HepG2 (cell line): Measurements from ENCODE around the gene ADIPOR2. TPM values are rescaled to one million over a fixed set of nuclear protein-coding genes. Genes with fewer than 3 reads are reported as not detected.

Experiments
- BRD4 ChIP-seq: sonication (generic); formaldehyde crosslinking; IDR thresholded peaks from 2 replicates; pipeline ENCODE4 v1.4.0; 2020; ENCODE audit warnings: missing genetic modification reagents
- ELF1 ChIP-seq: sonication (generic); formaldehyde crosslinking; IDR thresholded peaks from 2 replicates; pipeline ENCODE4 v1.4.0; 2020; ENCODE audit warnings: missing genetic modification reagents
- ETV5 ChIP-seq: IDR thresholded peaks from 2 replicates; pipeline ENCODE4 v1.6.1; 2018; ENCODE audit warnings: missing biosample characterization, missing genetic modification reagents, inconsistent platforms, borderline replicate concordance
- EZH2 ChIP-seq: conservative IDR thresholded peaks from 2 replicates; pipeline ENCODE4 v1.6.1; 2012; ENCODE audit warnings: mild to moderate bottlenecking, low read depth, low read length, moderate library complexity
- GFI1 ChIP-seq: sonication (generic); formaldehyde crosslinking; IDR thresholded peaks from 2 replicates; pipeline ENCODE4 v1.5.0; 2020; ENCODE audit warnings: missing genetic modification reagents, mild to moderate bottlenecking, borderline replicate concordance
- HNRNPL ChIP-seq: fragments of 200-400 bp; formaldehyde crosslinking; IDR thresholded peaks from 2 replicates; pipeline ENCODE4 v1.6.1; 2017; ENCODE audit warnings: mild to moderate bottlenecking, low read depth, low read length
- HOXA7 ChIP-seq: sonication (generic); formaldehyde crosslinking; IDR thresholded peaks from 2 replicates; pipeline ENCODE4 v1.8.1; 2022; ENCODE audit warnings: mild to moderate bottlenecking, missing genetic modification reagents, moderate library complexity
- KDM6A ChIP-seq: IDR thresholded peaks from 2 replicates; pipeline ENCODE4 v1.6.1; 2016; ENCODE audit warnings: low read depth
- KLF11 ChIP-seq: IDR thresholded peaks from 2 replicates; pipeline ENCODE4 v1.6.1; 2016; ENCODE audit warnings: missing compliant biosample characterization
- KLF6 ChIP-seq: IDR thresholded peaks from 2 replicates; pipeline ENCODE4 v1.8.0; 2016; ENCODE audit warnings: missing biosample characterization, missing genetic modification reagents
- NAIF1 ChIP-seq: sonication (generic); formaldehyde crosslinking; IDR thresholded peaks from 2 replicates; pipeline ENCODE4 v1.5.0; 2020; ENCODE audit warnings: mild to moderate bottlenecking, missing genetic modification reagents, borderline replicate concordance
- REL ChIP-seq: sonication (generic); formaldehyde crosslinking; conservative IDR thresholded peaks from 2 replicates; pipeline ENCODE4 v1.8.0; 2022; ENCODE audit warnings: mild to moderate bottlenecking, missing genetic modification reagents, moderate library complexity
- RELA ChIP-seq: sonication (generic); formaldehyde crosslinking; IDR thresholded peaks from 2 replicates; pipeline ENCODE4 v1.4.0; 2020; ENCODE audit warnings: missing genetic modification reagents
- TARDBP ChIP-seq: sonication (generic); formaldehyde crosslinking; IDR thresholded peaks from 2 replicates; pipeline ENCODE4 v1.8.0; 2022; ENCODE audit warnings: mild to moderate bottlenecking, missing genetic modification reagents
- TOE1 ChIP-seq: sonication (generic); formaldehyde crosslinking; IDR thresholded peaks from 2 replicates; pipeline ENCODE4 v1.4.0; 2020; ENCODE audit warnings: mild to moderate bottlenecking, missing genetic modification reagents
- ZKSCAN1 ChIP-seq: fragments of 150-350 bp; IDR thresholded peaks from 2 replicates; pipeline ENCODE4 v1.6.1; 2014; ENCODE audit warnings: low read length
- ZNF207 ChIP-seq: fragments of 450-650 bp; IDR thresholded peaks from 2 replicates; pipeline ENCODE4 v1.6.1; 2016; ENCODE audit warnings: antibody characterized with exemption, borderline replicate concordance
- ZNF263 ChIP-seq: sonication (generic); formaldehyde crosslinking; IDR thresholded peaks from 2 replicates; pipeline ENCODE4 v1.4.0; 2020; ENCODE audit warnings: missing genetic modification reagents
- ZNF331 ChIP-seq: sonication (generic); formaldehyde crosslinking; IDR thresholded peaks from 2 replicates; pipeline ENCODE4 v1.4.0; 2020; ENCODE audit warnings: missing genetic modification reagents
- ZNF335 ChIP-seq: sonication (generic); formaldehyde crosslinking; IDR thresholded peaks from 2 replicates; pipeline ENCODE4 v1.4.0; 2020; ENCODE audit warnings: missing genetic modification reagents
- ZNF382 ChIP-seq: sonication (generic); formaldehyde crosslinking; IDR thresholded peaks from 2 replicates; pipeline ENCODE4 v1.5.0; 2020; ENCODE audit warnings: missing genetic modification reagents, mild to moderate bottlenecking, borderline replicate concordance
- ZNF383 ChIP-seq: sonication (generic); formaldehyde crosslinking; IDR thresholded peaks from 2 replicates; pipeline ENCODE4 v1.4.0; 2020; ENCODE audit warnings: missing genetic modification reagents, mild to moderate bottlenecking, borderline replicate concordance
- ZNF484 ChIP-seq: sonication (generic); formaldehyde crosslinking; IDR thresholded peaks from 2 replicates; pipeline ENCODE4 v1.5.1; 2020; ENCODE audit warnings: mild to moderate bottlenecking, low read depth, missing genetic modification reagents, borderline replicate concordance
- ZNF639 ChIP-seq: conservative IDR thresholded peaks from 2 replicates; pipeline ENCODE4 v1.6.1; 2018; ENCODE audit warnings: missing genetic modification reagents
- ZNF737 ChIP-seq: sonication (generic); formaldehyde crosslinking; IDR thresholded peaks from 2 replicates; pipeline ENCODE4 v1.5.0; 2020; ENCODE audit warnings: missing genetic modification reagents, mild to moderate bottlenecking, borderline replicate concordance
- ZNF749 ChIP-seq: sonication (generic); formaldehyde crosslinking; IDR thresholded peaks from 2 replicates; pipeline ENCODE4 v1.8.0; 2022; ENCODE audit warnings: mild to moderate bottlenecking, missing genetic modification reagents, moderate library complexity, borderline replicate concordance
- ZSCAN9 ChIP-seq: IDR thresholded peaks from 2 replicates; pipeline ENCODE4 v1.6.1; 2016; ENCODE audit warnings: borderline replicate concordance
- polyA plus RNA-seq, 8 experiments: library from polyadenylated mRNA; depleted of rRNA in 3 of 8; stranded (reverse) in 7 of 8; unstranded in 1 of 8; fragments of >200 nt; fragmentation: Illumina TruSeq in 4 of 8; extraction: Trizol in 4 of 8; gene quantifications; 2 replicates each; pipeline versions ENCODE4 v1.2.1 to v1.2.3, GENCODE V29; 2011 to 2016; ENCODE audit warnings: low read depth in 4 of 8, missing spikeins in 1 of 8, mixed read lengths in 1 of 8; ENCODE audit not compliant: insufficient read depth in 1 of 8
- total RNA-seq, 5 experiments: library from RNA; depleted of rRNA; stranded (reverse); fragments of >200 nt; fragmentation: Illumina TruSeq; extraction: Trizol; gene quantifications; 2 replicates each; pipeline ENCODE4 v1.2.3, GENCODE V29; 2016; ENCODE audit warnings: low read depth in 1 of 5
- TF ChIP-seq, protein P1 (sequence below): IDR thresholded peaks from 2 replicates; pipeline ENCODE4 v1.6.1; 2018; ENCODE audit warnings: missing genetic modification reagents
- TF ChIP-seq, protein P2 (sequence below): sonication (generic); formaldehyde crosslinking; IDR thresholded peaks from 2 replicates; pipeline ENCODE4 v1.4.0; 2020; ENCODE audit warnings: mild to moderate bottlenecking, missing genetic modification reagents

The ADIPOR2 gene
- total and polyA plus RNA-seq, 2 of the 13 experiments (the other 11 are each of a cell fraction or from before 2014, with no cell fraction given): 35.2 to 52.2 TPM

- TF ChIP-seq, protein P1, sequence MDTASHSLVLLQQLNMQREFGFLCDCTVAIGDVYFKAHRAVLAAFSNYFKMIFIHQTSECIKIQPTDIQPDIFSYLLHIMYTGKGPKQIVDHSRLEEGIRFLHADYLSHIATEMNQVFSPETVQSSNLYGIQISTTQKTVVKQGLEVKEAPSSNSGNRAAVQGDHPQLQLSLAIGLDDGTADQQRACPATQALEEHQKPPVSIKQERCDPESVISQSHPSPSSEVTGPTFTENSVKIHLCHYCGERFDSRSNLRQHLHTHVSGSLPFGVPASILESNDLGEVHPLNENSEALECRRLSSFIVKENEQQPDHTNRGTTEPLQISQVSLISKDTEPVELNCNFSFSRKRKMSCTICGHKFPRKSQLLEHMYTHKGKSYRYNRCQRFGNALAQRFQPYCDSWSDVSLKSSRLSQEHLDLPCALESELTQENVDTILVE (CRISPR knock-in tag): peak; percentile 51; the same call in 1 of the 2 replicates
- TF ChIP-seq ZNF335 (CRISPR knock-in tag) (no peak), NAIF1 (no peak), ZNF263 (CRISPR knock-in tag) (no peak), ZNF382 (CRISPR knock-in tag) (no peak), KDM6A (no peak), KLF11 (CRISPR knock-in tag) (no peak), ZKSCAN1 (no peak), ZNF749 (CRISPR knock-in tag) (no peak), ETV5 (CRISPR knock-in tag) (peak; percentile 44; the same call in 1 of the 2 replicates), ZSCAN9 (CRISPR knock-in tag) (peak; percentile 66; the same call in 1 of the 2 replicates), ZNF639 (no peak; the same call in 1 of the 2 replicates), REL (CRISPR knock-in tag) (no peak), KLF6 (CRISPR knock-in tag) (peak; percentile 75; the same call in 1 of the 2 replicates), ELF1 (CRISPR knock-in tag) (no peak; the same call in 1 of the 2 replicates), RELA (CRISPR knock-in tag) (no peak), HOXA7 (no peak), TARDBP (CRISPR knock-in tag) (no peak), ZNF484 (no peak), TOE1 (CRISPR knock-in tag) (no peak), ZNF207 (no peak), HNRNPL (peak; percentile 98), ZNF383 (CRISPR knock-in tag) (no peak), GFI1 (no peak), EZH2 (no peak), BRD4 (CRISPR knock-in tag) (no peak), ZNF737 (CRISPR knock-in tag) (no peak), ZNF331 (CRISPR knock-in tag) (no peak)
- TF ChIP-seq, protein P2, sequence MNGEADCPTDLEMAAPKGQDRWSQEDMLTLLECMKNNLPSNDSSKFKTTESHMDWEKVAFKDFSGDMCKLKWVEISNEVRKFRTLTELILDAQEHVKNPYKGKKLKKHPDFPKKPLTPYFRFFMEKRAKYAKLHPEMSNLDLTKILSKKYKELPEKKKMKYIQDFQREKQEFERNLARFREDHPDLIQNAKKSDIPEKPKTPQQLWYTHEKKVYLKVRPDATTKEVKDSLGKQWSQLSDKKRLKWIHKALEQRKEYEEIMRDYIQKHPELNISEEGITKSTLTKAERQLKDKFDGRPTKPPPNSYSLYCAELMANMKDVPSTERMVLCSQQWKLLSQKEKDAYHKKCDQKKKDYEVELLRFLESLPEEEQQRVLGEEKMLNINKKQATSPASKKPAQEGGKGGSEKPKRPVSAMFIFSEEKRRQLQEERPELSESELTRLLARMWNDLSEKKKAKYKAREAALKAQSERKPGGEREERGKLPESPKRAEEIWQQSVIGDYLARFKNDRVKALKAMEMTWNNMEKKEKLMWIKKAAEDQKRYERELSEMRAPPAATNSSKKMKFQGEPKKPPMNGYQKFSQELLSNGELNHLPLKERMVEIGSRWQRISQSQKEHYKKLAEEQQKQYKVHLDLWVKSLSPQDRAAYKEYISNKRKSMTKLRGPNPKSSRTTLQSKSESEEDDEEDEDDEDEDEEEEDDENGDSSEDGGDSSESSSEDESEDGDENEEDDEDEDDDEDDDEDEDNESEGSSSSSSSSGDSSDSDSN (CRISPR knock-in tag): peak; percentile 81
Observed at GRCh38 chr12:1661553-1662335, 29.1 kb upstream of the ADIPOR2 start (continued).
